Mucosa of descending colon (tissue), 3 donors: ENCODE data around the gene FARP1. TPM values are rescaled to one million over a fixed set of nuclear protein-coding genes. Genes with fewer than 3 reads are reported as not detected.

Experiments used
- ATAC-seq: fragments of 200-7000 bp; cut with Tn5 transposase; one replicate; pipeline ENCODE4 v1.9.1; 2020; ENCODE audit warnings: mild to moderate bottlenecking, moderate library complexity
- DNase-seq, 3 donors: peaks; one replicate each; pipeline ENCODE4 v3.0.0-alpha.2; 2020
- H3K36me3 ChIP-seq: fragments of 200-600 bp; one replicate; pipeline ENCODE4 v1.8.0; 2021; ENCODE audit warnings: low read depth, mild to moderate bottlenecking
- H3K4me1 ChIP-seq: fragments of 200-600 bp; one replicate; pipeline ENCODE4 v1.8.0; 2021; ENCODE audit warnings: low read depth, mild to moderate bottlenecking
- H3K4me3 ChIP-seq: fragments of 200-600 bp; one replicate; pipeline ENCODE4 v1.8.0; 2021; ENCODE audit warnings: mild to moderate bottlenecking
- H3K9me3 ChIP-seq: fragments of 200-600 bp; one replicate; pipeline ENCODE4 v1.8.0; 2021; ENCODE audit warnings: mild to moderate bottlenecking
- CTCF ChIP-seq: fragments of 200-600 bp; IDR thresholded peaks from one replicate; pipeline ENCODE4 v1.8.0; 2022; ENCODE audit warnings: antibody characterized with exemption, mild to moderate bottlenecking
- intact Hi-C, 2 donors: fragments of 100-400 bp; cut with DNase I in 1 of 2; cut with micrococcal nuclease in 1 of 2; formaldehyde crosslinking; loops; one replicate each; pipeline versions ENCODE4 v1.11.0 to v1.11.1; 2022; cut with DNase I, micrococcal nuclease
- total RNA-seq, 3 donors: library from RNA; stranded (reverse); fragmentation: NEBNext Ultra II Directional in 2 of 3; extraction: Animal tissue kit (Norgen Biotek cat#: 25700) in 2 of 3; gene quantifications; one replicate each; pipeline versions ENCODE4 v1.2.1 to v1.2.4, GENCODE V29; 2021 to 2023
- donor health status: DM: no; HTN: no; CAD: no; lungs with moderate emphysema.
- donor health status: DM: no; HTN: no; CAD: no.
- donor health status: DM: no; HTN: yes; CAD: no.

Gene FARP1
- total RNA-seq, 3 donors from 2014 or later, result 44.4 to 111 (median 53.6) TPM

- Histone ChIP-seq H3K9me3 (no peaks in the 10 kb centered on the region), H3K4me3 (no peak overlapping the region), H3K4me1 (no peaks in the 10 kb centered on the region), H3K36me3 (no peaks in the 10 kb centered on the region)
- DNase-seq, result no peak
- intact Hi-C loops, result no loop called here
- ATAC-seq, result no peak
- TF ChIP-seq CTCF, result no peak
Measured at GRCh38 chr13:98285852-98286594, 143.1 kb downstream of the FARP1 start.

- Histone ChIP-seq H3K36me3 (no peaks in the 10 kb centered on the region), H3K4me3 (no peak overlapping the region), H3K9me3 (no peaks in the 10 kb centered on the region), H3K4me1 (no peaks in the 10 kb centered on the region)
- intact Hi-C loops, result no loop called here
- DNase-seq (no peak), ATAC-seq (no peak)
- no peak for TF ChIP-seq CTCF
Measured at GRCh38 chr13:98286799-98287198, 143.9 kb downstream of the FARP1 start.

GRCh38 chr13:98288211-98288610 lies 145.3 kb downstream of the FARP1 start:
- Histone ChIP-seq H3K9me3 (no peaks in the 10 kb centered on the region), H3K36me3 (no peaks in the 10 kb centered on the region), H3K4me1 (no peaks in the 10 kb centered on the region), H3K4me3 (no peak overlapping the region)
- no peak for TF ChIP-seq CTCF
- intact Hi-C loops, result no loop called here
- ATAC-seq (no peak), DNase-seq (no peak)

- DNase-seq, result no peak
- no peak overlapping the region for H3K4me3 ChIP-seq
- intact Hi-C loops, result no loop called here
- no peaks in the 10 kb centered on the region for H3K9me3 ChIP-seq
- H3K36me3 ChIP-seq, result no peaks in the 10 kb centered on the region
- H3K4me1 ChIP-seq, result no peaks in the 10 kb centered on the region
- no peak for ATAC-seq
- no peak for TF ChIP-seq CTCF
Measured at GRCh38 chr13:98289339-98289945, 146.5 kb downstream of the FARP1 start.

- intact Hi-C loops, result no loop called here
- no peak for TF ChIP-seq CTCF
- Histone ChIP-seq H3K4me3 (no peak overlapping the region), H3K9me3 (no peaks in the 10 kb centered on the region), H3K4me1 (no peaks in the 10 kb centered on the region), H3K36me3 (no peaks in the 10 kb centered on the region)
- DNase-seq (no peak), ATAC-seq (no peak)
Measured at GRCh38 chr13:98290261-98290660, 147.4 kb downstream of the FARP1 start.
